IMR-90 (cell line): ENCODE data around the gene MKNK2.

Experiments used
- BHLHE40 ChIP-seq: fragments of 150-350 bp; IDR thresholded peaks from 2 replicates; pipeline ENCODE4 v1.6.1; 2016; ENCODE audit warnings: mild to moderate bottlenecking, low read depth, low read length
- CEBPB ChIP-seq: IDR thresholded peaks from 2 replicates; pipeline ENCODE4 v1.6.1; 2012; ENCODE audit warnings: low read depth, low read length, improper control_type of control experiment
- POLR2A ChIP-seq: IDR thresholded peaks from 2 replicates; pipeline ENCODE4 v1.6.1; 2012; ENCODE audit warnings: mild to moderate bottlenecking, low read depth, low read length
- RAD21 ChIP-seq: IDR thresholded peaks from 2 replicates; pipeline ENCODE4 v1.6.1; 2012; ENCODE audit warnings: low read length, improper control_type of control experiment
- RCOR1 ChIP-seq: IDR thresholded peaks from 2 replicates; pipeline ENCODE4 v1.6.1; 2012; ENCODE audit warnings: mild to moderate bottlenecking, low read length, improper control_type of control experiment; ENCODE audit not compliant: insufficient replicate concordance
- TF ChIP-seq, protein P1 (sequence below): conservative IDR thresholded peaks from 2 replicates; pipeline ENCODE4 v1.5.1; 2012; ENCODE audit warnings: mild to moderate bottlenecking, low read depth, low read length, improper control_type of control experiment

GRCh38 chr19:2036424-2036823 is 14.6 kb downstream of the MKNK2 start:
- TF ChIP-seq, protein P1, sequence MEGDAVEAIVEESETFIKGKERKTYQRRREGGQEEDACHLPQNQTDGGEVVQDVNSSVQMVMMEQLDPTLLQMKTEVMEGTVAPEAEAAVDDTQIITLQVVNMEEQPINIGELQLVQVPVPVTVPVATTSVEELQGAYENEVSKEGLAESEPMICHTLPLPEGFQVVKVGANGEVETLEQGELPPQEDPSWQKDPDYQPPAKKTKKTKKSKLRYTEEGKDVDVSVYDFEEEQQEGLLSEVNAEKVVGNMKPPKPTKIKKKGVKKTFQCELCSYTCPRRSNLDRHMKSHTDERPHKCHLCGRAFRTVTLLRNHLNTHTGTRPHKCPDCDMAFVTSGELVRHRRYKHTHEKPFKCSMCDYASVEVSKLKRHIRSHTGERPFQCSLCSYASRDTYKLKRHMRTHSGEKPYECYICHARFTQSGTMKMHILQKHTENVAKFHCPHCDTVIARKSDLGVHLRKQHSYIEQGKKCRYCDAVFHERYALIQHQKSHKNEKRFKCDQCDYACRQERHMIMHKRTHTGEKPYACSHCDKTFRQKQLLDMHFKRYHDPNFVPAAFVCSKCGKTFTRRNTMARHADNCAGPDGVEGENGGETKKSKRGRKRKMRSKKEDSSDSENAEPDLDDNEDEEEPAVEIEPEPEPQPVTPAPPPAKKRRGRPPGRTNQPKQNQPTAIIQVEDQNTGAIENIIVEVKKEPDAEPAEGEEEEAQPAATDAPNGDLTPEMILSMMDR = no peak
- no peak for TF ChIP-seq RCOR1
- no peak for TF ChIP-seq POLR2A
- no peak for TF ChIP-seq BHLHE40
- TF ChIP-seq CEBPB = no peak
- TF ChIP-seq RAD21 = no peak
